Testis (tissue), 3 donors: ENCODE data around the gene FLACC1. TPM values are rescaled to one million over a fixed set of nuclear protein-coding genes. Genes with fewer than 3 reads are reported as not detected.
"Not testable (repeated sequence)": the region's sequence is repeated elsewhere in the genome, so short reads cannot be mapped to it uniquely, and the experiment has no call there.

Experiments used
- DNase-seq: peaks from one replicate; pipeline ENCODE4 v3.0.0-alpha.2; 2019
- H3K27ac ChIP-seq, 2 donors: fragments of 200-600 bp; sonication (generic); one replicate each; pipeline ENCODE4 v1.5.1; 2019
- H3K27me3 ChIP-seq: fragments of 200-600 bp; sonication (generic); one replicate; pipeline ENCODE4 v1.5.1; 2019
- H3K36me3 ChIP-seq: fragments of 200-600 bp; sonication (generic); one replicate; pipeline ENCODE4 v1.5.1; 2017; ENCODE audit warnings: low read depth; ENCODE audit errors: missing control alignments
- H3K4me1 ChIP-seq: fragments of 200-600 bp; sonication (generic); one replicate; pipeline ENCODE4 v1.5.1; 2019
- H3K4me3 ChIP-seq, 2 donors: fragments of 200-600 bp; sonication (generic); one replicate each; pipeline ENCODE4 v1.5.1; 2017 to 2019
- H3K9me3 ChIP-seq: fragments of 200-600 bp; sonication (generic); one replicate; pipeline ENCODE4 v1.5.1; 2017
- POLR2A ChIP-seq: fragments of 450-650 bp; IDR thresholded peaks from one replicate; pipeline ENCODE4 v1.6.1; 2017; ENCODE audit warnings: antibody characterized with exemption, mild to moderate bottlenecking, moderate library complexity
- WGBS, 2 donors: methylation state at CpG; one replicate each; pipeline ENCODE4 v1.1.5; 2018; 5-methylcytosine and 5-hydroxymethylcytosine counted together
- intact Hi-C: fragments of 100-400 bp; cut with DNase I; formaldehyde crosslinking; loops from one replicate; pipeline ENCODE4 v1.15.1; 2023; ENCODE audit warnings: low total_unique reads
- polyA plus RNA-seq: library from polyadenylated mRNA; stranded (reverse); fragments of 350-450 nt; fragmentation: Illumina TruSeq; extraction: RNeasy Lipid Tissue Mini Kit (QIAGEN cat#74804); gene quantifications from one replicate; pipeline ENCODE4 v1.2.3, GENCODE V29; 2014; ENCODE audit warnings: low read depth, low replicate concordance; ENCODE audit not compliant: insufficient read depth
- total RNA-seq, 2 donors: library from RNA; depleted of rRNA; stranded (reverse); fragments of >200 nt; gene quantifications; one replicate each; pipeline ENCODE4 v1.2.3, GENCODE V29; 2016
- TF ChIP-seq, protein P1 (sequence below), 3 experiments: fragments of 450-650 bp in 2 of 3; fragments of 200-600 bp in 1 of 3; sonication (generic) in 1 of 3; IDR thresholded peaks; one replicate each; pipeline ENCODE4 v1.5.1; 2016 to 2019; ENCODE audit warnings: antibody characterized with exemption in 3 of 3, mild to moderate bottlenecking in 2 of 3, moderate library complexity in 1 of 3

Gene FLACC1
- total and polyA plus RNA-seq, 3 donors from 2014 or later, result 10.5 to 21.5 (median 20.4) TPM

DNA sequence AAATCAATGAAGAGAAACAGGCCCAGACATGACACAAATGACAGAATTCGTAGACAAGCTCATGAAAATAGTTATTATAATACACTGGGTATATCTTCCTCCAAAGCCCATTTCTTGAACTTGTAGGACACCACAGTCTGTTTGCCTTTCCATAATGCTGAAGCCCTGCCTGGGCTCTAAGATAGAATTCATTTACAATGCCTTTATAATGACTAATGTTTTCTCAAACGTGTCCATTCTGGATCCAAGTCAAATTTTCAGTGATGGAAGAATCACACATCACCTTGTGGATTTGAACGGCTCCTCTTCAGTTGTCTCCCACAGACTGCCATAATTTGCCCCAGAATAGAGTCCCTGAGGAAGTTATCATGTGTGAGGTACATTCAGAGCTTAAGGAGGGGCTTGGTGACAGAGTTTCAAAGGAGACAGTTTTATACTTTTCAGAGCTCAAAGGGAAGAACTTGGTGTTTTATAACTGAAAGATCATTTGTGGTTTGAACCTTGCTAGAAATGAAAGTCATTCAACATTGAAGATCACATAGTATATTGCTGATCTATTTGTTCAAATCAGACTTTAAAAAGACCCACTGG is 58.6 kb downstream of the FLACC1 start:
- 72 to 76% methylated on average over 3 of the region's 3 CpGs for whole genome bisulfite sequencing, 2 donors
- intact Hi-C loops, result no loop called here

DNA sequence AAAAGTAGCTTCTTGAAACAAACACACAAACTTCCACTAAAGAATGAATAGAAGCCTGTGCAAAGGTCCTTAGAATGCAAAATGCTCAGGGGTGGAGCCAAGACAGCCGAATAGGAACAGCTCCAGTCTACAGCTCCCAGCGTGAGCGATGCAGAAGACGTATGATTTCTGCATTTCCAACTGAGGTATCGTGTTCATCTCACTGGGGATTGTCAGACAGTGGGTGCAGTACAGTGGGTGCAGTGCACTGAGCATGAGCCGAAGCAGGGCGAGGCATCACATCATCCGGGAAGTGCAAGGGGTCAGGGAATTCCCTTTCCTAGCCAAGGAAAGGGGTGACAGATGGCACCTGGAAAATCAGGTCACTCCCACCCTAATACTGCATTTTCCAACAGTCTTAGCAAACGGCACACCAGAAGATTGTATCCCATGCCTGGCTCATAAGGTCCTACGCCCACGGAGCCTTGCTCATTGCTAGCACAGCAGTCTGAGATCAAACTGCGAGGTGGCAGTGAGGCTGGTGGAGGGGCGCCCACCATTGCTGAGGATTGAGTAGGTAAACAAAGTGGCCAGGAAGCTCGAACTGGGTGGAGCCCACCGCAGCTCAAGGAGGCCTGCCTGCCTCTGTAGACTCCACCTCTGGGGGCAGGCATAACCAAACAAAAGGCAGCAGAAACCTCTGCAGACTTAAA is 66.5 kb downstream of the FLACC1 start:
- H3K27ac ChIP-seq, DNase-seq, H3K4me3 ChIP-seq, H3K4me1 ChIP-seq, H3K27me3 ChIP-seq, H3K36me3 ChIP-seq, intact Hi-C loops, H3K9me3 ChIP-seq: not testable (repeated sequence)
- 91 to 94% methylated on average over 12 to 15 of the region's 15 CpGs for WGBS, 2 donors

More for the DNA sequence above, 58.6 kb downstream of the FLACC1 start:
- no peaks in the 10 kb centered on the region for H3K36me3 ChIP-seq
- H3K4me1 ChIP-seq, result no peaks in the 10 kb centered on the region
- no peak for DNase-seq
- no peak for TF ChIP-seq POLR2A
- TF ChIP-seq, protein P1, sequence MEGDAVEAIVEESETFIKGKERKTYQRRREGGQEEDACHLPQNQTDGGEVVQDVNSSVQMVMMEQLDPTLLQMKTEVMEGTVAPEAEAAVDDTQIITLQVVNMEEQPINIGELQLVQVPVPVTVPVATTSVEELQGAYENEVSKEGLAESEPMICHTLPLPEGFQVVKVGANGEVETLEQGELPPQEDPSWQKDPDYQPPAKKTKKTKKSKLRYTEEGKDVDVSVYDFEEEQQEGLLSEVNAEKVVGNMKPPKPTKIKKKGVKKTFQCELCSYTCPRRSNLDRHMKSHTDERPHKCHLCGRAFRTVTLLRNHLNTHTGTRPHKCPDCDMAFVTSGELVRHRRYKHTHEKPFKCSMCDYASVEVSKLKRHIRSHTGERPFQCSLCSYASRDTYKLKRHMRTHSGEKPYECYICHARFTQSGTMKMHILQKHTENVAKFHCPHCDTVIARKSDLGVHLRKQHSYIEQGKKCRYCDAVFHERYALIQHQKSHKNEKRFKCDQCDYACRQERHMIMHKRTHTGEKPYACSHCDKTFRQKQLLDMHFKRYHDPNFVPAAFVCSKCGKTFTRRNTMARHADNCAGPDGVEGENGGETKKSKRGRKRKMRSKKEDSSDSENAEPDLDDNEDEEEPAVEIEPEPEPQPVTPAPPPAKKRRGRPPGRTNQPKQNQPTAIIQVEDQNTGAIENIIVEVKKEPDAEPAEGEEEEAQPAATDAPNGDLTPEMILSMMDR (IDR thresholded peaks at IDR 0.05), result no peak
- no peaks in the 10 kb centered on the region for H3K9me3 ChIP-seq
- H3K27ac ChIP-seq, result no peak overlapping the region
- no peak overlapping the region for H3K4me3 ChIP-seq
- no peaks in the 10 kb centered on the region for H3K27me3 ChIP-seq

DNA sequence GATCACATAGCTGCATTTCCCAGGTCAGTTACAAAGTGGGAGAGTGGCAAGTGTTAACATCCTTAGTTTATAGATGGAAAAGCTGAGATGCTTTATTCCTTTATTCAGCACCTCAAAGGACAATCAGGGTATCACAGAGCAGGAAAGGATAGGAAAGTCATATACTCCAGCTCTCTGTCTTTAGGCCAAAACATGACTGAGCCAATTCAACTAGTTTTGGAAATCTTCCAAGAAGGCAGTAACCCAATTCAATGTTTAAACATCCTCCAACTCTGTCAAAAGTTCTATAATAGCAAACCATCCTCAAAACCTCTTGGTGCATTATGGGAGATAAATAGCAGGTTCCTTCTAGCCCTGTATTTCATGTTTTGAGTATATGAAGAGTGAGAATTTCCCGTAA is 71.6 kb downstream of the FLACC1 start:
- intact Hi-C loops, result no loop called here
- DNase-seq, result no peak
- Histone ChIP-seq H3K9me3 (no peaks in the 10 kb centered on the region), H3K27ac (no peak overlapping the region), H3K4me3 (no peak overlapping the region), H3K4me1 (no peaks in the 10 kb centered on the region), H3K36me3 (no peaks in the 10 kb centered on the region), H3K27me3 (no peaks in the 10 kb centered on the region)
- TF ChIP-seq POLR2A, result no peak
- TF ChIP-seq, protein P1 (IDR thresholded peaks at IDR 0.05), result no peak
- WGBS, 2 donors, result 96 to 100% methylated on average over 1 of the region's 1 CpG

DNA sequence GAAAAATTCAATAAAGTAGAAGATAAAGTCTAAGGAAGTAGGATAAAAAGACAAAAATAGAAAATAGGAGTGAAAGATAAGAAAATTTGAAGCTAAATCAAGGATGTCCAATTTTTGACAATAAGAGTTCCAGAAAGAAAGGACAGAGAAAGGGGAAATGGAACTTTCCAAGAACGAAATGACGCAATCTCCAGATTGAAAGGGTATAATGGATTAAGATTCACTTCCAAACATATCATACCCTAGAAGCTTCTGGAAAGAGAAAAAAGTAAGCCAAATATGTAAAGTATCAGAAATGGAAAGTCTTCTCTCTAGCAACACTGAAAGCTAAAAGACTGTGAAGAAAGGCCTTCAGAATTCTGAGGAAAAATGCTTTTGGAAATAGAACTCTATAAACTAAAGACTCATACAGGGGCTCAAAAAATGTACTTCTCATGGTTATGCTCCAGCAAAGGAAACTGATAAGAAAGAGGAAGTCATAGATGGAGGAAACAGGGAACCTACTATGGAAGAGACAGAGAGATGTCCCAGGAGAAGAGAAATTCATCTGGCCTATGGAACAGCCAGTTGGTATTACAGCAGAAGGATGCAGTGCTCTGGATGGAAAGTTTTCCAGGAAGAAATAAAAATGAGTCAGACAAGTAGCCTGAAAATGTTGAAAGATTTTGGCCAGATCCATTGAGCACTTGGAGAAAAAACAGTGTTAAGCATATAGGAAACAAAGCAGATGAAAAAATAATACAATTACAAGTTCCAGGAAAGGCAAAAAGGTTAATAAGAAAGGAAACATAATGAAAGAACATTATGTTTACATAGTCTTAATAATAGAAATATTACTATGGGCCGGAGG is 76.7 kb downstream of the FLACC1 start:
- Histone ChIP-seq H3K4me3 (no peak overlapping the region), H3K4me1 (no peaks in the 10 kb centered on the region), H3K9me3 (no peaks in the 10 kb centered on the region), H3K27ac (no peak overlapping the region), H3K27me3 (no peaks in the 10 kb centered on the region), H3K36me3 (no peaks in the 10 kb centered on the region)
- intact Hi-C loops, result no loop called here
- WGBS, 2 donors, result 81 to 91% methylated on average over 3 of the region's 3 CpGs
- DNase-seq, result no peak
- no peak for TF ChIP-seq POLR2A
- TF ChIP-seq, protein P1 (IDR thresholded peaks at IDR 0.05), result no peak

DNA sequence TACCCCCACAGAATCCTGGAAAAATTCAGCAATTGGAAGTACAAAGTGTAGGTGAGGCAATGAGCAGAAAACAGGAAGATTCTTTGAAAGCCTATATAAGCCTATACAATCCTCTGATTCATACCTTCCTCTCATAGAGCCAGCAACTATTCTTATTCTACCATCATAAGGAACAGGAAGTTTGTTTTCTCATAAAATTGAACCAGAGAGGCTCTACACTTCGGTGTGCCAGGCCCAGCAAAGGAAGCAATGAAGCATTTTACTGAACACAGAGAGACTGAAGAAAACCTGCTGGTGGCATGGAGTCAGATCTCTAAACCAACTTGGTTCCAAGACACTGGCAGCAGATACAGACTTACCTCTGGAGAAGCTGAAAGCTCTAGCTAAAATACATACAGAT is 78.1 kb downstream of the FLACC1 start:
- no peaks in the 10 kb centered on the region for H3K9me3 ChIP-seq
- no peaks in the 10 kb centered on the region for H3K4me1 ChIP-seq
- no peaks in the 10 kb centered on the region for H3K27me3 ChIP-seq
- no peak for DNase-seq
- H3K27ac ChIP-seq, result no peak overlapping the region
- H3K4me3 ChIP-seq, result no peak overlapping the region
- no peak for TF ChIP-seq POLR2A
- TF ChIP-seq, protein P1 (IDR thresholded peaks at IDR 0.05), result no peak
- intact Hi-C loops, result no loop called here
- no peaks in the 10 kb centered on the region for H3K36me3 ChIP-seq
- 90 to 100% methylated on average over 1 of the region's 1 CpG for WGBS, 2 donors
